GM12878 (cell line): ENCODE data around the gene CLIP1. TPM values are rescaled to one million over a fixed set of nuclear protein-coding genes. Genes with fewer than 3 reads are reported as not detected.

Experiments
- ATAC-seq: fragments of 200-7000 bp; cut with Tn5 transposase; 3 replicates; pipeline ENCODE4 v1.9.1; 2020; ENCODE audit warnings: mild to moderate bottlenecking, moderate library complexity
- BruUV-seq: library from RNA; stranded (reverse); fragments of 400-500 nt; replicated peaks from 2 replicates; lab custom pipeline; 2021; lab: Mats Ljungman, UMichigan
- CTCF ChIA-PET: fragments of 300-600 bp; sonication (Branson Sonifier 250); formaldehyde crosslinking; extraction: SDS; loops from one replicate; lab custom pipeline; 2021; ENCODE audit warnings: inconsistent platforms; lab: Yijun Ruan, JAX
- POLR2A ChIA-PET: fragments of 350-600 bp; formaldehyde crosslinking; extraction: SDS; loops from one replicate; lab custom pipeline; 2021; ENCODE audit warnings: inconsistent platforms; lab: Charles Lee
- RAD21 ChIA-PET: fragments of 300-600 bp; sonication (Branson Sonifier 250); formaldehyde crosslinking; loops from one replicate; lab custom pipeline; 2023; ENCODE audit warnings: antibody characterized with exemption; ENCODE audit not compliant: unreplicated experiment; lab: Charles Lee
- SMC1A ChIA-PET: fragments of 300-600 bp; sonication (Branson Sonifier 250); formaldehyde crosslinking; loops from one replicate; lab custom pipeline; 2023; ENCODE audit not compliant: unreplicated experiment, uncharacterized antibody; lab: Charles Lee
- DNase-seq: peaks from one replicate; pipeline ENCODE4 v3.0.0-alpha.2; 2011; ENCODE audit warnings: low read depth, low spot score
- FAIRE-seq: peaks from 3 replicates; lab custom pipeline; 2011; peaks lifted over from hg19 to GRCh38; lab: Jason Lieb, UNC
- H2AFZ ChIP-seq: 2 replicates; pipeline ENCODE4 v1.6.0; 2011; ENCODE audit warnings: low read depth, low read length, control low read depth; ENCODE audit not compliant: control insufficient read depth
- H3K27ac ChIP-seq: 2 replicates; pipeline ENCODE4 v1.5.1; 2011; ENCODE audit warnings: control low read depth; ENCODE audit not compliant: control insufficient read depth, insufficient read depth
- H3K27me3 ChIP-seq, 2 experiments: replicated peaks in 1 of 2; 2 replicates each; pipeline versions ENCODE4 v1.6.0 to v1.6.1; 2011; ENCODE audit warnings: low read length in 1 of 2; ENCODE audit not compliant: control insufficient read depth in 2 of 2, insufficient read depth in 2 of 2
- H3K36me3 ChIP-seq, 2 experiments: 2 replicates each; pipeline ENCODE4 v1.5.1; 2011; ENCODE audit warnings: low read length in 1 of 2; ENCODE audit not compliant: control insufficient read depth in 2 of 2, insufficient read depth in 2 of 2
- H3K4me1 ChIP-seq: 2 replicates; pipeline ENCODE4 v1.6.1; 2011; ENCODE audit warnings: mild to moderate bottlenecking, low read length, moderate library complexity, mixed read lengths; ENCODE audit not compliant: control insufficient read depth, insufficient read depth
- H3K4me2 ChIP-seq: 2 replicates; pipeline ENCODE4 v1.6.0; 2011; ENCODE audit warnings: control low read depth; ENCODE audit not compliant: control insufficient read depth, insufficient read depth
- H3K4me3 ChIP-seq: fragments of 200-600 bp; sonication (generic); 2 replicates; pipeline ENCODE4 v1.5.1; 2016
- H3K79me2 ChIP-seq: 2 replicates; pipeline ENCODE4 v1.6.0; 2011; ENCODE audit warnings: low read length; ENCODE audit not compliant: control insufficient read depth, insufficient read depth
- H3K9ac ChIP-seq: 2 replicates; pipeline ENCODE4 v1.8.0; 2011; ENCODE audit warnings: low read length, control low read depth, mixed read lengths; ENCODE audit not compliant: control insufficient read depth, insufficient read depth
- H3K9me3 ChIP-seq: replicated peaks from 3 replicates; pipeline ENCODE4 v1.5.1; 2011; ENCODE audit warnings: mild to moderate bottlenecking, low read length; ENCODE audit not compliant: control insufficient read depth, insufficient read depth
- H4K20me1 ChIP-seq: 2 replicates; pipeline ENCODE4 v1.6.0; 2011; ENCODE audit not compliant: control insufficient read depth, insufficient read depth
- CBX3 ChIP-seq: fragments of 200-600 bp; sonication (generic); IDR thresholded peaks from 2 replicates; pipeline ENCODE4 v1.6.1; 2016; ENCODE audit warnings: low read depth, borderline replicate concordance
- CREM ChIP-seq: IDR thresholded peaks from 2 replicates; pipeline ENCODE4 v1.6.1; 2014; ENCODE audit warnings: antibody characterized with exemption, low read depth
- EED ChIP-seq: sonication (generic); IDR thresholded peaks from 2 replicates; pipeline ENCODE4 v1.6.1; 2016; ENCODE audit warnings: antibody characterized with exemption, low read depth
- EP300 ChIP-seq, 2 experiments: fragments of 150-350 bp in 1 of 2; IDR thresholded peaks; 2 replicates each; pipeline ENCODE4 v1.6.1; 2011 to 2012; ENCODE audit warnings: low read depth in 2 of 2, low read length in 2 of 2, borderline replicate concordance in 1 of 2, improper control_type of control experiment in 1 of 2, inconsistent platforms in 1 of 2; ENCODE audit not compliant: control insufficient read depth in 1 of 2
- IKZF1 ChIP-seq: fragments of 450-650 bp; conservative IDR thresholded peaks from 2 replicates; pipeline ENCODE4 v1.6.1; 2017; ENCODE audit warnings: antibody characterized with exemption, mild to moderate bottlenecking
- IKZF2 ChIP-seq, 2 experiments: fragments of 450-650 bp; IDR thresholded peaks; 2 replicates each; pipeline ENCODE4 v1.6.1; 2017; ENCODE audit warnings: mild to moderate bottlenecking in 2 of 2, moderate library complexity in 2 of 2
- IRF4 ChIP-seq: IDR thresholded peaks from 2 replicates; pipeline ENCODE4 v1.6.1; 2011; ENCODE audit warnings: low read depth, low read length
- MTA2 ChIP-seq: fragments of 450-650 bp; IDR thresholded peaks from 2 replicates; pipeline ENCODE4 v1.6.1; 2016; ENCODE audit warnings: low read depth, mild to moderate bottlenecking, moderate library complexity
- RAD51 ChIP-seq: fragments of 450-650 bp; IDR thresholded peaks from 2 replicates; pipeline ENCODE4 v1.6.1; 2016; ENCODE audit warnings: moderate library complexity, mild to moderate bottlenecking, inconsistent platforms
- RELB ChIP-seq: fragments of 450-650 bp; IDR thresholded peaks from 2 replicates; pipeline ENCODE4 v1.6.1; 2017; ENCODE audit warnings: low read depth, mild to moderate bottlenecking, moderate library complexity
- SMAD5 ChIP-seq: IDR thresholded peaks from 2 replicates; pipeline ENCODE4 v1.6.1; 2016; ENCODE audit warnings: antibody characterized with exemption, low read depth
- SPI1 ChIP-seq: IDR thresholded peaks from 2 replicates; pipeline ENCODE4 v1.6.1; 2011; ENCODE audit warnings: low read depth, mild to moderate bottlenecking, low read length, moderate library complexity, borderline replicate concordance; ENCODE audit not compliant: insufficient read depth
- TCF12 ChIP-seq: IDR thresholded peaks from 2 replicates; pipeline ENCODE4 v1.6.1; 2011; ENCODE audit warnings: low read depth, mild to moderate bottlenecking, low read length
- YY1 ChIP-seq: IDR thresholded peaks from 2 replicates; pipeline ENCODE4 v1.6.1; 2011; ENCODE audit warnings: low read depth, mild to moderate bottlenecking, low read length
- WGBS: methylation state at CpG from one replicate; pipeline ENCODE4 v1.1.6; 2016; ENCODE audit warnings: low lambda C conversion rate; ENCODE audit not compliant: insufficient replicate concordance, insufficient coverage; ENCODE audit errors: missing lambda C conversion rate; 5-methylcytosine and 5-hydroxymethylcytosine counted together
- in situ Hi-C: fragments of 300-500 bp; cut with MboI; formaldehyde crosslinking; loops from 9 replicates; pipeline ENCODE4 v1.14.3; 2018; ENCODE audit warnings: mixed read lengths
- intact Hi-C: fragments of 100-400 bp; cut with micrococcal nuclease; formaldehyde crosslinking; loops from one replicate; pipeline ENCODE4 v1.14.2; 2022; ENCODE audit not compliant: unreplicated experiment
- polyA plus RNA-seq, 11 experiments: library from polyadenylated mRNA; depleted of rRNA in 4 of 11; unstranded in 6 of 11; stranded (reverse) in 5 of 11; fragments of >200 nt; fragmentation: Nextera tagmentation in 4 of 11; fragmentation: Illumina TruSeq in 1 of 11; extraction: Ambion mirVana in 4 of 11; extraction: Trizol in 1 of 11; gene quantifications; 1 replicate in 1 of 11; 2 replicates in 10 of 11; pipeline versions ENCODE4 v1.2.1 to v1.2.3, GENCODE V29; 2011 to 2016; ENCODE audit warnings: inconsistent platforms in 2 of 11, missing spikeins in 2 of 11, low read depth in 1 of 11
- total RNA-seq, 4 experiments: library from RNA; depleted of rRNA in 3 of 4; stranded (reverse); fragments of >200 nt in 3 of 4; fragmentation: Illumina TruSeq in 1 of 4; extraction: Trizol in 1 of 4; gene quantifications; 2 replicates each; pipeline versions ENCODE4 v1.2.1 to v1.2.3, GENCODE V29; 2013 to 2021

Gene CLIP1
- total and polyA plus RNA-seq, 10 of the 15 experiments (the other 5 are each of a cell fraction or from before 2014, with no cell fraction given): 6.0 to 45.4 (median 25.2) TPM

- ChIA-PET CTCF (interaction anchor here (1.9 to 3.5 kb wide), 4 partner anchors 8 to 58 kb away, joined by 4 to 29 read pairs (median 9); partner anchors contain the start of gene CLIP1), POLR2A (interaction anchor here (0.5 to 1.9 kb wide), 4 partner anchors 11 to 727 kb away, joined by 3 to 15 read pairs (median 4); partner anchors contain the start of gene ZCCHC8), RAD21 (interaction anchor here (1.0 to 1.6 kb wide), 3 partner anchors 11 to 58 kb away, joined by 5 to 6 read pairs (median 5); no protein-coding TSS in a partner anchor), SMC1A (interaction anchor here (0.9 to 7.9 kb wide), 4 partner anchors 10 to 59 kb away, joined by 3 to 86 read pairs (median 6); no protein-coding TSS in a partner anchor)
- Histone ChIP-seq H3K36me3 (no peaks in the 10 kb centered on the region), H3K9me3 (no peaks in the 10 kb centered on the region), H2AFZ (peak overlapping the region; percentile 59), H3K4me2 (peak overlapping the region; percentile 90), H3K27me3 (no peaks in the 10 kb centered on the region), H3K4me3 (peak overlapping the region; percentile 50; the same call in 1 of the 2 replicates), H3K79me2 (peaks cover 56% of the 10 kb centered on the region), H3K27ac (peak overlapping the region; percentile 95), H4K20me1 (no peaks in the 10 kb centered on the region), H3K4me1 (peaks cover 36% of the 10 kb centered on the region), H3K9ac (peak overlapping the region; percentile 77)
- DNase-seq (no peak), ATAC-seq (peak; percentile 63), FAIRE-seq (no peak)
- in situ Hi-C loops: no loop called here
- TF ChIP-seq IRF4 (no peak), MTA2 (peak; percentile 43; the same call in 1 of the 2 replicates), SPI1 (peak; percentile 48; the same call in 1 of the 2 replicates), SMAD5 (no peak), RELB (peak; percentile 57), YY1 (peak; percentile 42; the same call in 1 of the 2 replicates), RAD51 (0 out of 2 replicates have a peak, but pooled peaks have one; percentile 15), EED (peak; percentile 67; the same call in 1 of the 2 replicates), CREM (no peak), CBX3 (no peak), IKZF1 (peak; percentile 68), TCF12 (no peak), EP300 (IDR thresholded peaks at IDR 0.05; ENCODE audit: borderline replicate concordance in 1 of 2, control insufficient read depth in 1 of 2, low read depth in 2 of 2, low read length in 2 of 2) (0 out of 4 replicates have a peak, but pooled peaks of 1 of the 2 experiments have one; percentile 27), IKZF2 (IDR thresholded peaks at IDR 0.05) (peak; percentile 80 to 82)
- 58% methylated on average over 5 of the region's 5 CpGs for WGBS
- intact Hi-C loops: loop anchor here (5.0 kb wide), 1 partner anchor 39 kb away; no protein-coding TSS in a partner anchor
- BruUV-seq: no TSS peak
Measured at GRCh38 chr12:122413516-122414404, 8.7 kb downstream of the CLIP1 start.
